Keratinocyte (primary cell): ENCODE results near the gene PARD3.

Source experiments
- EZH2 ChIP-seq: IDR thresholded peaks from one replicate; pipeline ENCODE4 v1.6.1; 2012; ENCODE audit warnings: inconsistent platforms, mild to moderate bottlenecking, low read length, moderate library complexity
- TF ChIP-seq, protein P1 (sequence below), 3 experiments: IDR thresholded peaks in 1 of 3; conservative IDR thresholded peaks in 1 of 3; optimal IDR thresholded peaks in 1 of 3; 2 replicates in 2 of 3; 3 replicates in 1 of 3; pipeline versions ENCODE3 to v1.5.1; 2011; ENCODE audit warnings: low read length in 3 of 3, mild to moderate bottlenecking in 3 of 3, moderate library complexity in 2 of 3, control low read depth in 1 of 3, inconsistent platforms in 1 of 3; ENCODE audit not compliant: insufficient read depth in 2 of 3; ENCODE audit errors: extremely low read depth in 1 of 3

DNA sequence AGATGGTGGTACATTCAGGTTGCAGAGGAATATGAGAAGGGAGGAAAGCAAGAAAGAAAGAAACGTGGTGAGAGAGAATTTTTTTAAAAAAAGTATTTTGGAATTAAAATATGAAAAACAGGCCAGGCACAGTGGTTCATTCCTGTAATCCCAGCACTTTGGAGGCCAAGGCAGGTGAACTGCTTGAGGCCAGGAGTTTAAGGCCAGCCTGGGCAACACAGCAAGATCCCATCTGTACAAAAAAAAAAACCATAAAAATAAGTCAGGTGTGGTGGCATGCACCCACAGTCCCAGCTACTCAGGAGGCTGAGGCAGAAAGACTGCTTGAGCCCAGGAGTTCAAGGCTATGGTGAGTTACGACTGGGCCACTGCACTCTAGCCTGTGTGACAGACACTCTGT, 112.1 kb downstream of the PARD3 start:
- TF ChIP-seq, protein P1, sequence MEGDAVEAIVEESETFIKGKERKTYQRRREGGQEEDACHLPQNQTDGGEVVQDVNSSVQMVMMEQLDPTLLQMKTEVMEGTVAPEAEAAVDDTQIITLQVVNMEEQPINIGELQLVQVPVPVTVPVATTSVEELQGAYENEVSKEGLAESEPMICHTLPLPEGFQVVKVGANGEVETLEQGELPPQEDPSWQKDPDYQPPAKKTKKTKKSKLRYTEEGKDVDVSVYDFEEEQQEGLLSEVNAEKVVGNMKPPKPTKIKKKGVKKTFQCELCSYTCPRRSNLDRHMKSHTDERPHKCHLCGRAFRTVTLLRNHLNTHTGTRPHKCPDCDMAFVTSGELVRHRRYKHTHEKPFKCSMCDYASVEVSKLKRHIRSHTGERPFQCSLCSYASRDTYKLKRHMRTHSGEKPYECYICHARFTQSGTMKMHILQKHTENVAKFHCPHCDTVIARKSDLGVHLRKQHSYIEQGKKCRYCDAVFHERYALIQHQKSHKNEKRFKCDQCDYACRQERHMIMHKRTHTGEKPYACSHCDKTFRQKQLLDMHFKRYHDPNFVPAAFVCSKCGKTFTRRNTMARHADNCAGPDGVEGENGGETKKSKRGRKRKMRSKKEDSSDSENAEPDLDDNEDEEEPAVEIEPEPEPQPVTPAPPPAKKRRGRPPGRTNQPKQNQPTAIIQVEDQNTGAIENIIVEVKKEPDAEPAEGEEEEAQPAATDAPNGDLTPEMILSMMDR (optimal IDR thresholded peaks at IDR 0.05 in 1 of 3, IDR thresholded peaks at IDR 0.05 in 1 of 3, conservative IDR thresholded peaks at IDR 0.05 in 1 of 3; ENCODE audit: extremely low read depth in 1 of 3, insufficient read depth in 2 of 3, low read length in 3 of 3): no peak
- no peak for TF ChIP-seq EZH2
